OCI-LY7 (cell line): ENCODE data around the gene CD22. TPM values are rescaled to one million over a fixed set of nuclear protein-coding genes. Genes with fewer than 3 reads are reported as not detected.

Source experiments
- BruUV-seq: library from RNA; stranded (reverse); fragments of 400-500 nt; replicated peaks from 2 replicates; lab custom pipeline; 2021; lab: Mats Ljungman, UMichigan
- CTCF ChIA-PET: fragments of 300-600 bp; sonication (Branson Sonifier 250); formaldehyde crosslinking; loops from one replicate; lab custom pipeline; 2022; ENCODE audit warnings: antibody characterized with exemption; ENCODE audit not compliant: unreplicated experiment; lab: Charles Lee
- POLR2A ChIA-PET: fragments of 300-600 bp; sonication (Branson Sonifier 250); formaldehyde crosslinking; loops from one replicate; lab custom pipeline; 2022; ENCODE audit warnings: antibody characterized with exemption; lab: Charles Lee
- DNase-seq: peaks from one replicate; pipeline ENCODE4 v3.0.0-alpha.2; 2015; ENCODE audit warnings: low spot score
- H2AFZ ChIP-seq: fragments of 200-600 bp; sonication (generic), shearing (Covaris generic); 2 replicates; pipeline ENCODE4 v1.6.1; 2014; ENCODE audit warnings: mild to moderate bottlenecking, antibody characterized with exemption, low read length, moderate library complexity
- H3K27ac ChIP-seq: fragments of 200-600 bp; sonication (generic); 2 replicates; pipeline ENCODE4 v1.5.1; 2014; ENCODE audit warnings: mixed run types, low read depth, mild to moderate bottlenecking, moderate library complexity, low read length, inconsistent platforms; ENCODE audit not compliant: poor library complexity, severe bottlenecking
- H3K36me3 ChIP-seq: fragments of 200-600 bp; sonication (generic); 2 replicates; pipeline ENCODE4 v1.6.1; 2014; ENCODE audit warnings: mild to moderate bottlenecking, antibody characterized with exemption, low read length, moderate library complexity, mixed read lengths; ENCODE audit not compliant: insufficient read depth
- H3K4me1 ChIP-seq: fragments of 200-600 bp; sonication (generic); 2 replicates; pipeline ENCODE4 v1.5.1; 2014; ENCODE audit warnings: mild to moderate bottlenecking, low read length; ENCODE audit not compliant: insufficient read depth, poor library complexity, severe bottlenecking
- H3K4me2 ChIP-seq: fragments of 200-600 bp; sonication (generic); 2 replicates; pipeline ENCODE4 v1.6.1; 2014; ENCODE audit warnings: mild to moderate bottlenecking, low read length
- H3K4me3 ChIP-seq: fragments of 200-600 bp; sonication (generic); 2 replicates; pipeline ENCODE4 v1.5.1; 2014; ENCODE audit warnings: mild to moderate bottlenecking, low read depth, low read length; ENCODE audit not compliant: poor library complexity, severe bottlenecking
- H3K79me2 ChIP-seq: fragments of 200-600 bp; sonication (generic); 2 replicates; pipeline ENCODE4 v1.6.1; 2016; ENCODE audit warnings: low read depth, mild to moderate bottlenecking, low read length, moderate library complexity, mixed read lengths; ENCODE audit not compliant: insufficient read depth
- H3K9me2 ChIP-seq: fragments of 200-600 bp; sonication (generic); 2 replicates; pipeline ENCODE4 v1.6.1; 2016; ENCODE audit warnings: mild to moderate bottlenecking, low read length, mixed read lengths; ENCODE audit not compliant: insufficient read depth
- H3K9me3 ChIP-seq: fragments of 200-600 bp; sonication (generic); 2 replicates; pipeline ENCODE4 v1.6.1; 2014; ENCODE audit warnings: mild to moderate bottlenecking, mixed run types, low read length, mixed read lengths
- H4K20me1 ChIP-seq: fragments of 200-600 bp; sonication (generic); 2 replicates; pipeline ENCODE4 v1.6.1; 2014; ENCODE audit warnings: mild to moderate bottlenecking, antibody characterized with exemption, low read length, moderate library complexity, mixed read lengths; ENCODE audit not compliant: insufficient read depth
- EZH2phosphoT487 ChIP-seq: fragments of 200-600 bp; sonication (generic); IDR thresholded peaks from 2 replicates; pipeline ENCODE4 v1.6.1; 2018; ENCODE audit warnings: low read depth, borderline replicate concordance, mild to moderate bottlenecking, mixed run types, antibody characterized with exemption, low read length, moderate library complexity, mixed read lengths
- intact Hi-C: fragments of 100-400 bp; cut with micrococcal nuclease; formaldehyde crosslinking; loops from one replicate; pipeline ENCODE4 v1.10.0; 2022; ENCODE audit not compliant: unreplicated experiment
- total RNA-seq, 2 experiments: library from RNA; depleted of rRNA in 1 of 2; stranded (reverse); fragments of >200 nt in 1 of 2; shearing (Covaris generic) in 1 of 2; gene quantifications; 2 replicates each; pipeline ENCODE4 v1.2.3, GENCODE V29; 2014 to 2022
- TF ChIP-seq, protein P1 (sequence below): fragments of 200-600 bp; sonication (generic); conservative IDR thresholded peaks from 2 replicates; pipeline ENCODE4 v1.5.1; 2014; ENCODE audit warnings: mild to moderate bottlenecking, antibody characterized with exemption, low read length, moderate library complexity, mixed read lengths

Gene CD22
- total RNA-seq, 2 experiments from 2014 or later = 413 to 972 TPM

DNA sequence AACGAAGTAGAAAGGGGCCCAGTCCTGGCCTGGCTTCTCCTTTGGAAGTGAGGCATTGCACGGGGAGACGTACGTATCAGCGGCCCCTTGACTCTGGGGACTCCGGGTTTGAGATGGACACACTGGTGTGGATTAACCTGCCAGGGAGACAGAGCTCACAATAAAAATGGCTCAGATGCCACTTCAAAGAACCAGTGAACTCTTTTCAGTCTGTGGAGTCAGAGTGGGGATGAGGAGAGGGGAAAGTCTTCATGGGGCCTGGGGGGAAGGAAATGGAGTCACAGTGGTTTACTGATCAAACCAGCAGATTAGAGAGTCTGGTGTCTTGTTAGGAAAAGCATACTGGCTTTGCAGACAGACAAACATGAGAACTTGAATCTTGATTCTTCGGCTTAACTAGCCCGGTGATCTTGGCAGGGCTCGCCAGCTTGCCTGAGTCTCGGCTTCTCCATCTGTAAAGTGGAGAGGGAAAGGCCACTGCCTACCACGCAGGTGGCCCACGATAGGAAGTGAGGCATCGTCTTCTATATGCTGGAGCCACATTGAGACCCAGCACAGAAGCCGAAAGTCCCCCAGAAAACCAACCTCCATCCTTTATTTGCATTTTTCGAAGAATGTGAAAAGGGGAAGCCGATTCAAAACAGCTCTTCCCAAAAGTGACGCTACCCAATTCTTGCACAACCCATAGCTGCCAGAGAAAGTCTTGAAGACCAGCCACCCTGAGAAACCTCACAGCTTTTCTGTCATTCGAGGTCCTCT is 18.4 kb downstream of the CD22 start, which contains the start of gene FFAR1:
TSS of gene FFAR1 (plus strand) at position 732 of the 759 bp plus-strand sequence. CDS start 3,650 bp downstream, outside the sequence.
- intact Hi-C loops = loop anchor here (2.0 kb wide), 1 partner anchor 79 kb away; the partner anchor contains the start of gene USF2

DNA sequence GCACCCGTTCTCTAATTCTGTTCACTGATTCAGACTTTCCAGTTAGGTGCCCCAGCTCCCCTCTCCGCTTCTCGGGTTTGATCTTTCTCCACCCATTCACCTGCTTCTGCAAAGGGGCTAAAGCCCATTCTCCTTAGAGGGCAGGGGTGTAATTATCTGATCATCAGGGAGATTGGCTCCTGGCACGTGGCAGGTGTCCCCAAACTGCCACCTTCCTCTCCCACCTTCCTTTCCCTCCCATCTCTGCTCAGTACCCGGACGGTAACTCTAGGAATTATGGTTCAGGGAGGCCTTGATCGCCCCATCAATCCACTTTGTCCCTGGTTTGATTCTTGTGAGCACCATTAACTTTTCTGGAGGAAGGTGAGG is 18.9 kb downstream of the CD22 start:
- peaks cover 94% of the 10 kb centered on the region for H3K4me1 ChIP-seq
- H3K27ac ChIP-seq = peak overlapping the region; percentile 96
- no peaks in the 10 kb centered on the region for H3K9me2 ChIP-seq
- no peak for DNase-seq
- ChIA-PET CTCF (interaction anchor here (1.2 kb wide), 1 partner anchor 15 kb away, joined by 3 read pairs; no protein-coding TSS in a partner anchor), POLR2A (interaction anchor here (1.5 to 3.3 kb wide), 3 partner anchors 17 to 28 kb away, joined by 5 to 33 read pairs (median 6); partner anchors contain the start of gene CD22)
- intact Hi-C loops = loop anchor here (1.0 to 2.0 kb wide), 4 partner anchors 18 to 79 kb away; partner anchors contain the start of gene USF2
- H3K4me2 ChIP-seq = peak overlapping the region; percentile 70
- peaks cover 65% of the 10 kb centered on the region for H3K36me3 ChIP-seq
- H2AFZ ChIP-seq = no peak overlapping the region
- TF ChIP-seq, protein P1, sequence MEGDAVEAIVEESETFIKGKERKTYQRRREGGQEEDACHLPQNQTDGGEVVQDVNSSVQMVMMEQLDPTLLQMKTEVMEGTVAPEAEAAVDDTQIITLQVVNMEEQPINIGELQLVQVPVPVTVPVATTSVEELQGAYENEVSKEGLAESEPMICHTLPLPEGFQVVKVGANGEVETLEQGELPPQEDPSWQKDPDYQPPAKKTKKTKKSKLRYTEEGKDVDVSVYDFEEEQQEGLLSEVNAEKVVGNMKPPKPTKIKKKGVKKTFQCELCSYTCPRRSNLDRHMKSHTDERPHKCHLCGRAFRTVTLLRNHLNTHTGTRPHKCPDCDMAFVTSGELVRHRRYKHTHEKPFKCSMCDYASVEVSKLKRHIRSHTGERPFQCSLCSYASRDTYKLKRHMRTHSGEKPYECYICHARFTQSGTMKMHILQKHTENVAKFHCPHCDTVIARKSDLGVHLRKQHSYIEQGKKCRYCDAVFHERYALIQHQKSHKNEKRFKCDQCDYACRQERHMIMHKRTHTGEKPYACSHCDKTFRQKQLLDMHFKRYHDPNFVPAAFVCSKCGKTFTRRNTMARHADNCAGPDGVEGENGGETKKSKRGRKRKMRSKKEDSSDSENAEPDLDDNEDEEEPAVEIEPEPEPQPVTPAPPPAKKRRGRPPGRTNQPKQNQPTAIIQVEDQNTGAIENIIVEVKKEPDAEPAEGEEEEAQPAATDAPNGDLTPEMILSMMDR = no peak
- TF ChIP-seq EZH2phosphoT487 = no peak
- no peaks in the 10 kb centered on the region; the same call in 1 of the 2 replicates for H4K20me1 ChIP-seq
- no peaks in the 10 kb centered on the region for H3K79me2 ChIP-seq
- H3K4me3 ChIP-seq = peak overlapping the region; percentile 32
- H3K9me3 ChIP-seq = 0 out of 2 replicates have a peak, but pooled peaks cover 4% of the 10 kb centered on the region
- BruUV-seq = no TSS peak

More for the DNA sequence above, 18.4 kb downstream of the CD22 start, which contains the start of gene FFAR1:
- POLR2A ChIA-PET = interaction anchor here (1.5 to 3.3 kb wide), 3 partner anchors 17 to 28 kb away, joined by 5 to 33 read pairs (median 6); partner anchors contain the start of gene CD22
- Histone ChIP-seq H3K4me3 (peak within 1 kb of the TSS; percentile 32), H3K36me3 (peaks cover 70% of the 10 kb centered on the region), H4K20me1 (no peaks in the 10 kb centered on the region; the same call in 1 of the 2 replicates), H3K9me2 (no peaks in the 10 kb centered on the region), H2AFZ (no peak within 1 kb of the TSS), H3K9me3 (0 out of 2 replicates have a peak, but pooled peaks cover 4% of the 10 kb centered on the region), H3K27ac (peak within 1 kb of the TSS; percentile 96), H3K4me1 (peaks cover 90% of the 10 kb centered on the region), H3K4me2 (peak within 1 kb of the TSS; percentile 70), H3K79me2 (no peaks in the 10 kb centered on the region)
- DNase-seq = peak; percentile 89
- CTCF ChIA-PET = interaction anchor here (1.2 kb wide), 1 partner anchor 14 kb away, joined by 3 read pairs; no protein-coding TSS in a partner anchor
- TF ChIP-seq EZH2phosphoT487 = no peak
- TF ChIP-seq, protein P1 = no peak
- no TSS peak for BruUV-seq
